OCI-LY3 (cell line): ENCODE measurements around the gene TSNAXIP1.

ENCODE experiments used
- H2AFZ ChIP-seq: fragments of 200-600, 300-600 bp; shearing (Covaris generic); 2 replicates; pipeline ENCODE4 v1.6.0; 2014; ENCODE audit warnings: antibody characterized with exemption, low read depth, low read length
- H3K27ac ChIP-seq: fragments of 200-600, 300-600 bp; sonication (generic); 2 replicates; pipeline ENCODE4 v1.5.1; 2014; ENCODE audit warnings: mild to moderate bottlenecking, low read length, moderate library complexity, mixed read lengths
- H3K27me3 ChIP-seq: fragments of 200-600, 300-600 bp; sonication (generic); 2 replicates; pipeline ENCODE4 v1.6.1; 2014; ENCODE audit warnings: low read depth, low read length, mixed read lengths
- H3K36me3 ChIP-seq: fragments of 200-600, 300-600 bp; sonication (generic); replicated peaks from 2 replicates; pipeline ENCODE3; 2014; ENCODE audit warnings: low read depth, low read length, mixed read lengths
- H3K4me1 ChIP-seq: fragments of 300-600, 200-600 bp; sonication (generic); 2 replicates; pipeline ENCODE4 v1.6.1; 2014; ENCODE audit warnings: low read length, mixed read lengths
- H3K4me2 ChIP-seq: fragments of 200-600, 300-600 bp; sonication (generic); 2 replicates; pipeline ENCODE4 v1.6.1; 2014; ENCODE audit warnings: low read length, mixed read lengths
- H3K4me3 ChIP-seq: fragments of 300-600, 200-600 bp; sonication (generic); 2 replicates; pipeline ENCODE4 v1.5.1; 2014; ENCODE audit warnings: antibody characterized with exemption, mild to moderate bottlenecking, low read length, moderate library complexity
- H3K79me2 ChIP-seq: fragments of 300-600, 200-600 bp; shearing (Covaris generic); 2 replicates; pipeline ENCODE4 v1.6.1; 2014; ENCODE audit warnings: mild to moderate bottlenecking, low read length, mixed read lengths
- H3K9ac ChIP-seq: fragments of 300-600, 200-600 bp; shearing (Covaris generic); 2 replicates; pipeline ENCODE4 v1.6.0; 2014; ENCODE audit warnings: mild to moderate bottlenecking, low read length, moderate library complexity
- H3K9me3 ChIP-seq: fragments of 200-600, 300-600 bp; shearing (Covaris generic); 2 replicates; pipeline ENCODE4 v1.6.1; 2014; ENCODE audit warnings: low read length, mixed read lengths; ENCODE audit not compliant: insufficient read depth
- H4K20me1 ChIP-seq: fragments of 200-600, 300-600 bp; sonication (generic); 2 replicates; pipeline ENCODE4 v1.6.1; 2016; ENCODE audit warnings: low read length, mixed read lengths; ENCODE audit not compliant: insufficient read depth
- CTCF ChIP-seq: fragments of 200-600, 300-600 bp; sonication (generic); IDR thresholded peaks from 2 replicates; pipeline ENCODE4 v1.5.1; 2014; ENCODE audit warnings: antibody characterized with exemption, low read length, low read depth
- EZH2phosphoT487 ChIP-seq: fragments of 200-600 bp; shearing (Covaris generic); IDR thresholded peaks from 2 replicates; pipeline ENCODE4 v1.6.1; 2018; ENCODE audit warnings: antibody characterized with exemption, mixed run types, low read depth

Gene TSNAXIP1

GRCh38 chr16:67770346-67770991, 36.2 kb upstream of the TSNAXIP1 start:
- Histone ChIP-seq H3K4me3 (no peak overlapping the region), H4K20me1 (peaks cover 19% of the 10 kb centered on the region), H3K9me3 (no peaks in the 10 kb centered on the region), H3K9ac (no peak overlapping the region), H3K4me1 (no peaks in the 10 kb centered on the region), H3K79me2 (no peaks in the 10 kb centered on the region), H3K36me3 (peaks cover 7% of the 10 kb centered on the region), H3K27ac (no peak overlapping the region), H3K4me2 (no peak overlapping the region), H2AFZ (no peak overlapping the region), H3K27me3 (no peaks in the 10 kb centered on the region)
- TF ChIP-seq CTCF (no peak), EZH2phosphoT487 (no peak)

- H4K20me1 ChIP-seq: peaks cover 19% of the 10 kb centered on the region
- no peak overlapping the region for H3K9ac ChIP-seq
- TF ChIP-seq EZH2phosphoT487 (no peak), CTCF (no peak)
- H3K4me1 ChIP-seq: no peaks in the 10 kb centered on the region
- no peak overlapping the region for H3K27ac ChIP-seq
- H3K9me3 ChIP-seq: no peaks in the 10 kb centered on the region
- H3K79me2 ChIP-seq: no peaks in the 10 kb centered on the region
- H3K27me3 ChIP-seq: no peaks in the 10 kb centered on the region
- peaks cover 7% of the 10 kb centered on the region for H3K36me3 ChIP-seq
- no peak overlapping the region for H3K4me2 ChIP-seq
- H3K4me3 ChIP-seq: no peak overlapping the region
- no peak overlapping the region for H2AFZ ChIP-seq
These were observed 33.6 kb upstream of the TSNAXIP1 start for GRCh38 chr16:67773099-67773498.

DNA sequence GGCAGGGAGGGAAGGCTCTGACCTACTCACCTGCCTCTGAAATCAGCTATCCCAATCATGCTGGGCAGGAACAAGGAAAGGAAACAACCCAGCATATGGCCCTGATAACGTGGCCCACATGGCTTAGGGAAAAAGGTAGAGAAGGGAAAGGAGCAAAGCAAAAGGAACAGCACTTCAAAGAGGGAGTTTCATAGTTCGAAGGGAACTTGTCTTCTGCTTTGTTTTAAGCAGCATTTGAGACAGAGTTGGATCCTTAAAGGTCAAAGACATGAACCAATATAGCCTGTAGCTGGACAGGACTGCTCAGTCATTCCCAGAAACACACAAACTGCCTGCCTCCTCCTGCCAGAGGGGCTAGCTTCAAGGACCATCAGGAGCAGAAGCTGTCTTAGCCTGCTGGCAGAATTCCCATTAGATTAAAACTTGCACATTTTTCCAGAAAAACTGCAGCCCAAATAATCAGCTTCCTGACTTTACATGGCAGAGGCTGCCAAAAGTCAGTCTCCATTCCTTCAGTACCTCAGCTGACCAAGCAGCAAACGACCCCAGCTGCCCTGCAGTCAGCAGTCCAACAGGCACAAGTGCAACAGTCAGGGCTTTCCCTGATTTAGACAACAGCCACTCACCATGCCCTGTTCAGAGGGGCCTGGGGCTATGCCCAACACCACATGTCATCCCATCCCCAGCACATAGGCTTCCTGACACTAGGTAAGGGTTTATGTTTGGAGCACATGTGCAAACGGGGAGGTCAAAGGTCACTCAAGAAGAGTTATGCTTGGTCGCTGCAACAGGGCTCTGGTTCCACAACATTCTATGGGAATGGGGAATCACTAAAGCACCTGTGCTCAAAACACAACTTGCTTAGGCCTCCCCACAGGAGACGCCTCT, 32.9 kb upstream of the TSNAXIP1 start:
- no peak for TF ChIP-seq CTCF
- Histone ChIP-seq H2AFZ (no peak overlapping the region), H3K4me2 (no peak overlapping the region)

GRCh38 chr16:67774457-67774853, 32.2 kb upstream of the TSNAXIP1 start:
- Histone ChIP-seq H3K27ac (no peak overlapping the region), H3K9ac (no peak overlapping the region), H3K4me1 (no peaks in the 10 kb centered on the region), H3K79me2 (no peaks in the 10 kb centered on the region), H3K36me3 (peaks cover 7% of the 10 kb centered on the region), H3K4me2 (no peak overlapping the region), H3K9me3 (no peaks in the 10 kb centered on the region), H4K20me1 (peaks cover 20% of the 10 kb centered on the region), H3K27me3 (no peaks in the 10 kb centered on the region), H3K4me3 (no peak overlapping the region), H2AFZ (no peak overlapping the region)
- no peak for TF ChIP-seq CTCF
- no peak for TF ChIP-seq EZH2phosphoT487

More for the DNA sequence above, 32.9 kb upstream of the TSNAXIP1 start:
- Histone ChIP-seq H3K36me3 (peaks cover 7% of the 10 kb centered on the region), H3K4me3 (no peak overlapping the region), H3K27me3 (no peaks in the 10 kb centered on the region), H3K4me1 (no peaks in the 10 kb centered on the region), H3K9me3 (no peaks in the 10 kb centered on the region), H4K20me1 (peaks cover 19% of the 10 kb centered on the region), H3K9ac (no peak overlapping the region), H3K79me2 (no peaks in the 10 kb centered on the region), H3K27ac (no peak overlapping the region)
